Caki2 (cell line): ENCODE data around the gene RGS4. TPM values are rescaled to one million over a fixed set of nuclear protein-coding genes. Genes with fewer than 3 reads are reported as not detected.
A peak's percentile ranks its signal among the peaks of the same experiment; 100 is the strongest.

ENCODE experiments used
- DNase-seq: peaks from one replicate; pipeline ENCODE4 v3.0.0-alpha.2; 2015; ENCODE audit warnings: low read depth
- in situ Hi-C: cut with HindIII; loops from 2 replicates; pipeline ENCODE4 v1.10.0; 2016; ENCODE audit warnings: low sequenced_read_pairs, low pct_unique_long_range_greater_than_20kb, mixed read lengths
- total RNA-seq: library from RNA; depleted of rRNA; stranded (reverse); fragments of >200 nt; shearing (Covaris generic); gene quantifications from 2 replicates; pipeline ENCODE4 v1.2.3, GENCODE V29; 2014; ENCODE audit warnings: low replicate concordance

The RGS4 gene
- total RNA-seq, 1 experiment from 2014 or later = 2.8 TPM

DNA sequence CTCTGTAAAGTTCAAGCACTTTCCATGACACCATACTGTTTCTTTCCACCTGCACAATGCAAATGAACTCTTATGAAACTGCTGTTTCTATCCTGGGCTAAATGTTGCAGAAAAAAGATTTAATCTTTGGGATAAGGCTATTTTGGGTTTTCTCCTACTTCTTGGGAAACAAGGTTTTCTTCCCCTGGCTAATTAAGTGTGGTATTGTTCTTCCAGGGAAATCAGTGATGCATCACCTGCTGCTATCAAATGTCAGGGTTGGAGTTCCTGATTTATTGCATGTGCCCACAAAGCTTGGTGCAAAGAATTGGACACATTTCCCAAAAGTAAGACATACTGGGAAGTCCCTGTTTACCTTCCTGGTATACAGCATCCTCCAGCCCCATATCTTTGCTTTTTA lies 6.0 kb upstream of the RGS4 start:
- in situ Hi-C loops = no loop called here
- no peak for DNase-seq

DNA sequence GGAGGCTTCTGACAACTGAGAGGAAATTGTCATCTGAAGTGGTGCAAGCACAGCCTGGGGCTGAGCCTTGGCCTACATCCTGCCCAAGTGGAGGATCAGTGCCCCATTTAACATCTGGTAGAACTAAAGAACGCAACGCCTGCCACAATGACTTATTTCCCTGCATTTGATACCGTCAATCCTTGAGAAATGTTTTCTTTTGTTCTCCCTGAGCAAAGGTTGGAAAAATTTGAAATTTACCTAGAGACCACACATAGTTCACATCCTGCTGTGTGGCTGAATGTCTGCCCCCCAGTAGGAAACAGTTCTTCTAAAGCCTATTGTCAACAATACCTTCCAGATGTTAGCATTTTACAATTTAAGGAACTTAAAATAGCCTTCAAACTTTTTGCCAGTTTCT lies 5.6 kb upstream of the RGS4 start:
- in situ Hi-C loops = no loop called here

DNA sequence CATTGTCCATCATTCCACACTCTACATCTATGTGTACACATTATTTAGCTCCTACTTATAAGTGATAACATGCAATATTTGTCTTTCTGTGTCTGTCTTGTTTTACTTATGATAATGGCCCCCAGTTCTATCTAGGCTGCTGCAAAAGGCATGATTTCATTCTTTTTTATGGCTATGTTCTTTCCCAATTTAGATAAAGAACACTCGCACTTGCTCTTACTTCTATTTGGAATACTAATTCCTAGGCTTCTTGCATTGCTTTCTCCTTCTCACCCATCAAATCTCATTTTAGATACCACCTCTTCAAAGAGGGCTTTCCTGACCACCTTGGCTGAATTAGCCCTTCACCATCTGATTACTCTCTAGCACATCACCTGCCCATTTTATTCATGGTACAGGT lies 3.0 kb upstream of the RGS4 start:
- in situ Hi-C loops = no loop called here
- no peak for DNase-seq

More for the DNA sequence above, 5.6 kb upstream of the RGS4 start:
- no peak for DNase-seq

DNA sequence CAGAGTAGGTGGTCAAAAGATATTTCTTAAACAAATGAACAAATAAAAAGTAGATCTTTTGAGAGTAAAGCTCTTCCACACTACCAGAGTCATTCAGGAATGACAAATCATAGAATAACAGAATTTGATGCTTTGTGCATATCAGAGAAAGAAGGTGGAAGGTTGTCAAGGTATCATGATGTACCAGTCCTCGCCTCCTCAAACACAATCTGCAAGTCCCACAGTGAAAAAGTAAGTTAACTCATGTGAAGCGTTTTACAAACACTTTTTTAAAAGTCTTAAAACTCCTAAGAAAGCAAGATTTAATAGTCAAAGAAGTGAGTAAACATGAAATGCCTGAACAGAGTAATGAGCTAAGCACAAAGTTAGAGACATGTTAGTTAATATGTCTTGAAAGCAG lies 2.5 kb upstream of the RGS4 start:
- no peak for DNase-seq
- in situ Hi-C loops = no loop called here

DNA sequence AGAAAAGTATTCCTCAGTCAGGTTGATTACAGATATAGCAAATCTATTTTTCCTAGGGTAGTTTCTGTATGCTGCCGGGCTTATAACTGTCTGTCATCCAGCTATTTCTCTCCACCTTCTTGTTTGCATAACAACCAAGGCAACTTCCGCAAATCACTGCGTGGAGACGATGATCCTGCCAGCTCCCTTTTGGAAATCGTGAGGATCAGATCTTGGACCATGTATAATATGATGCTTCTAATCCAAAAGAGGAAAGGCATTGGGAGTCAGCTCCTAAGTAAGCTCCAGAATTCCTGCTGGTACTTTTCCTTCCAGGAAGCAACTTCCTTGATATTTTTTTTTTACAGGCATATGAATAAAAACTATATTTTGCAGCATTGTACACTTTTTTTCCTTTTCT lies 445 bp upstream of the RGS4 start:
- in situ Hi-C loops = no loop called here
- DNase-seq = no peak

DNA sequence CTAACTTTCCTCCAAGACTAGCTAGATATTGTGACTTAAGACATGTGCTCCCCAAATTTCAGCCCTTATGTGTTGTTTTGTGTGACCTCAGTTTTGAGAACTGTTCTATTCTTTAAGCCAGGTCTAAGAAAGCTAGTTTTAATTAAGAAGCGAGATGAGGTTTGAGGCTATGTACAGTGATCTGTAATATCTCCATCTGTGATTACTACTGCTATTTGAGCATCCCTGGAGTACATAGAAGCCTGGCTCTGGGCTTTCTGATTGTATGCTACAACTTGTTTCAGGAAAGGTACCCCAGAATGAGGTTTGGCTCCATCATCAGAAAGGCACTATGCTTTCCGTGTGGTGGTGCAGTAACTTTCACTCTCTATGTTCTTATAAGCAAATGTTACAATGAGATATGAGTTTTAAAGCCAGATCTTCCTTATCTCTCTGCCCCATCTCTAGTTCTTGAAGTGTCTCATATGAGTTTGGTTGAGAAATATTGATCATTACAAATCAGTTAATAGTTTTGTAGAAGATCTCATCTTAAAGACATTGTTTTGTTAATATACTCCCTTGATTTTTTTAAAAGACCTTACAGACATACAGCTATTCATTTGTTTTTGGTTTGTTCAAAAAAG lies 605 bp downstream of the RGS4 start:
- DNase-seq = no peak
- in situ Hi-C loops = no loop called here

DNA sequence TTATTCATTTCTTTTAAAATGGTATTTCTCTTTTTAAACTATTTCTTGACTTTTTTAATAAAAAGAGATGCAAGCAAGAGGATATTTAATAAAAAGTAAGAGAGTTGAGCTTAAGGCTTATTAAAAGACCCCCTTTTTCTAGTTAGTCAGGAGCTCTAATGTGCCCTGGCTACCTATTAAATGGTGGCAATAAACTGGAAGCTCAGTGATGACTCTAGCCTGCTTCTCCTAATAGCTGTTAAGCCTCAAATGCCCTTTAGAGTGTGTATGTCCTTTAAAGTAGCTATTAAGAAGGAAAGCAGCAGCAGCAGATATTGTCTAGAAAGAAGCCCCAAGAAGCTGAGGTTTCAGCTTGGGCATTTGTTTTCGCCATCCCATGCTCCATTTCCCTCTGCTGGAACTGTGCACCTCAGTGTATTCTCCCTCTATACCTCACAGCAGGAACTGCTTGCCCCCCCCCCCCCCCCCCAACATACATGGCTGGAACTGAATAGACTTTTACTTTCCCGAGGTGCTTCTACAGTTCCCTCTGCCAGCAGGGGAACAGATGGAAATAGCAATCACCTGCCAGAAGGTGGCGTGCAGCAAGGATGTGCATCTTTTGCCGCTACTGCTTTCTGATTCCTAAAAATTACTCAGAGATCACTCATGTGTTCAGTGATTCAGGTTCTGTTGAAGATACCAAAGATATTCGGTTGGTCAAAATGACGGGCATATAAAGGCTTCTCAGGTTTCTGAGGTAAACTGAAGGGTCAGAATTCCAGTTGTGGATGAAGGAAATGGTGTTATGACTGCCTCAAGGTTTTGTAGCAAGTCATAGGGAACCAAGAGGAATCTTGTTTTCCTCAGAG lies 2.5 kb downstream of the RGS4 start:
- peak; percentile 80 for DNase-seq
- in situ Hi-C loops = no loop called here

DNA sequence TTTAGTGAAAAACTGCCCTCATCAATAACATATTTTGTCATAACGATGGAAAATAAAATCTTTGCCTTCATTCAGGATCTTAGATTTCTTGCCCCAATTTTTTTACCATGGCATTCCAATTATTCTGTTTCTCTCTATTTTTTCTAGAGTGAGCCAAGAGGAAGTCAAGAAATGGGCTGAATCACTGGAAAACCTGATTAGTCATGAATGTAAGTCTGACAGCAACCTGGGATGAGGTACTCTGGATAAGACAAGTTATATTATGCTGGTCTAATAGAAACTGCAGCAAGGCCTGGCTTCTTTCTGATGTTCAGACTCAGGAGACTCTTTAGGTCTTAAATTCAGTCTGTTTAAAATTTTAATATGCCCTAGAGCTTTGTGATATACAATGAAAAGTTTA lies 3.5 kb downstream of the RGS4 start:
- in situ Hi-C loops = no loop called here
- DNase-seq = peak; percentile 19

DNA sequence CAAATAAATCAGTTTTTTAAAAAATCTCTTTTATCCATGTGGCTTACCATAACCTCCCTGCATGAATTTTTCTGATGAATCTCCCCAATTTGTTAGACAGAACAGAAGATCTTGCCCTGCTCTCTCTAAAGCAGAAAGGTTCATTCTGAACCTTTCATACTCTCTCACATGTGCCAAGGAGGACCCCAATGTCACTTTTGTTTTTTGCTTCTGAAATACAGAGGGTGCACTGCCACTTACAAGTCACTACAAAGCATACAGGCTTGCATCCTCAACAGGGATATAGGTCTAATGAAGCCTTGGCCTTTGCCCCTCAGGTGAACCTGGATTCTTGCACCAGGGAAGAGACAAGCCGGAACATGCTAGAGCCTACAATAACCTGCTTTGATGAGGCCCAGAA lies 4.8 kb downstream of the RGS4 start:
- in situ Hi-C loops = no loop called here
- no peak for DNase-seq

DNA sequence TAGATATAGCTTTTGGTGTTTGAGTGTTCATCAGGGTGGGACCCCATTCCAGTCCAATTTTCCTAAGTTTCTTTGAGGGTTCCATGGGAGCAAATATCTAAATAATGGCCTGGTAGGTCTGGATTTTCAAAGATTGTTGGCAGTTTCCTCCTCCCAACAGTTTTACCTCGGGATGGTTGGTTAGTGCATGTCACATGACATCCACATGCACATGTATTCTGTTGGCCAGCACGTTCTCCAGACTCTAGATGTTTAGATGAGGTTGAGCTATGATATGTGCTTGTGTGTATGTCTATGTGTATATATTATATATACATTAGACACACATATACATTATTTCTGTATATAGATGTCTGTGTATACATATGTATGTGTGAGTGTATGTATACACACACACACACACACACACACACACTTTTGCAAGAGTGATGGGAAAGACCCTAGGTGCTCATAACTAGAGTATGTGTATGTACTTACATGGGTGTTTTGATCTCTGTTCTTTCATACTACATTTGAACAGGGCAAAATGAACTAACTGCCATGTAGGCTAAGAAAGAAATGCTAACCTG lies 5.6 kb downstream of the RGS4 start:
- no peak for DNase-seq
- in situ Hi-C loops = no loop called here

DNA sequence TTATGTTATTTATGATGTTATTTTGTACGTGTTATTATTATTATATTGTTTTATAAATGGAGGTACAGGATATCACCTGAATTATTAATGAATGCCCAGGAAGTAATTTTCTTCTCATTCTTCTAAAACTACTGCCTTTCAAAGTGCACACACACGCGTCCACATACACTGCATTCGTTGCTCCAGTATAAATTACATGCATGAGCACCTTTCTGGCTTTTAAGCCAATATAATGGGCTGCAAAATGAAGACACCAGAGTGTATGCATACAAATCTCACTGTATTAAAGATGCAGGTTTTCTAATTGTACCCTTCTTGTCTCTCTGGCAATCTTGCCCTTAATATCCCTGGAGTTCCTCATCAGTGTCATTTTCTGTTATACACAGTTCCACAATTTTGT lies 6.9 kb downstream of the RGS4 start:
- no peak for DNase-seq
- in situ Hi-C loops = no loop called here

DNA sequence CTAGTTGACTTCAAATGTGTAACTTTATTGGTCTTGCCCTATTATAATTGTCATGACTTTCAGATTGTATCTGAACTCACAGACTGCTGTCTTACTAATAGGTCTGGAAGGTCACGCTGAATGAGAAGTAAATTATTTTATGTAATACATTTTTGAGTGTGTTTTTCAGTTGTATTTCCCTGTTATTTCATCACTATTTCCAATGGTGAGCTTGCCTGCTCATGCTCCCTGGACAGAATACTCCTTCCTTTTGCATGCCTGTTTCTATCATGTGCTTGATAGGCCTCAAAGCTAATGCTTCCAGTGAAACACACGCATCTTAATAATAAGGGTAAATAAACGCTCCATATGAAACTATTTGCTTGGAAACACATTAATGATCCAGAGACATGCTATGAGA lies 7.3 kb downstream of the RGS4 start:
- no peak for DNase-seq
- in situ Hi-C loops = no loop called here

DNA sequence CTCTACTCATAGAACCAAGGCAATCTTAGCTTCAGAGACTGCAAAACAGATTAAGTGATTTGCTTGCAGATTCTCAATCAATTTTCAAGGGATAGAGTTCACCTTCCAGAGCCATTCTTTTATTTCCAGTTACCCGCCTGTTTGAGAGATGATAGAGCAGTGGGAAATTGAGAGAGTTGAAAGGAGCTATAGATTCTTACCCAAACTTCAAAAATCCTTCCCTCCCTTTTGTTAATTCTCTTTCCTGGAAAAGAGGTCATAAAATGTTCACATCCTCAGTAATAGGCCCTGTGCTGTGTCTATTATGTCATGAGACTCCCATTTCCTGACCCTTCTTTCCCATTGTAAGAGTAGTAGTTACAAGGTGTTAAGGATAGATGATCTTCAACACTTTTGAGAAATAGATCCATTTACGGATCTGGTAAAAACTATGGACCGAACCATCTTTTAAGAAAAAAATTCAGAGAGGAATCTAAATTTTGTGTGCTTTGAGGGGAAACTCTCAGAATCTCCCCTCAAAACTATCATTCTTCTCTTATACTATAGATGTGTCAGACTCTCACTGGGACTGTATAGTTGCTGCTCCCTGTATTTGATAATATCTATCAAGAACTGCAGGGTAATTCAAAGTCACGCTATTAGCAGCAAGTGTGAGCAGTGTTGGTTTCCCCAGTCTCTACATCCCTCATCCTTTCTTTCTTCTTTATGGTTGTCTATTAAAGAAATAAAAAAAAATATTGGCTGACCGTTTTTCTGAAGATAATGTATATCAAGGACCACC lies 8.0 kb downstream of the RGS4 start:
- in situ Hi-C loops = no loop called here
- no peak for DNase-seq

DNA sequence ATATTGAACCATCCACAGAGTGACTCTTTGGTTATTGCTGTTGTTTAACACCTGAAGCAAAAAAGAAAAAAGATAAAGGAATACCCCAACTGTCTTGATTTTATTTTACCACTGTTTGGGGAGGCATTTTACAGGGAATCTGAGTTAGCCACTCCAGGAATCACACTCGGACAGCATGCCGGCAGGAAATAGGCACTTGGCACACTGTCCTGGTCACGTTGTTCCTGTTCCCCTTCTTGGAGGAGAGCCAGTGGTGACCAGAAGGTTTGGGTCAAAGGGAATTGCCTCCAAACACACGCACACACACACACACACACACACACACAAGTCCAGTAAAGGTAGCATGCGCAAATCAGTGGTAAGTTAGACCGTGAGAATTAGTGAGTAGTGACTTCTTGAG lies 13.8 kb downstream of the RGS4 start:
- in situ Hi-C loops = no loop called here
- DNase-seq = no peak

DNA sequence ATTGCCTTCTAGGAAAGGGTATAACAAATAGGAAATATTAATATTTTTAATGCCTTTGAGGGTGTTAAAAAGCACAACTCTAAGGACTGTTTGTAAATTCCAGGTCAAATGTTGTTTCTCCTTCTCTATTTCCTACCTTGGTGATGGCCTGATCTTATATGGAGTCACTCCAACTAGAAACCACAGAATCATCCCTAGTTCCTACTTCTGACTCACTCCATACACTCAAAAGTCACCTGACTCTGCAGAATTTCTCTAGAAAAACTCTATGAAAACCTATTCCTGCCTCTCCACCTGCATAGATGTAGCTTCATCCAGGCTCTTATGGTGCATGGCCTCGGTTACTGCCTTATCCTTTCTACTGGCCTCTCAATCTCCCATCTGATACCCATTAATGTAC lies 14.5 kb downstream of the RGS4 start:
- in situ Hi-C loops = no loop called here
- peak; percentile 18 for DNase-seq

DNA sequence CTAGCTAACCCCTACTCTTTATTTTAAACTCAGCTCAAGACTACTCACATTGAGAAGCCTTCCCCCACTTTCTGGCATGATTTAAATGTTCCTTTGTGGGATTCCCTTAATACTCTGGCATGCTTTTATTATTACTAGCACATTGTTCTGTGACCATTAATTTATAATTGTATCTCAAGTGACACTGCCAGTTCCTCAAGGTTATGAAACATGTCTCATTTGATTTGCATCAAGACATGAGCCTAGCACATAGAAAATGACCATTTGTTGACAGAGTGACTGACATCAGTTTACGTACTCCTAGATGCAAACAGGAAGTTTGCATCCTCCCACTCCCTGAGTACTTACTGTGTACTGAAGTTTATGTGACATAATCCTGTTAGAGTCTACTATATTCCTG lies 15.2 kb downstream of the RGS4 start:
- no peak for DNase-seq
- in situ Hi-C loops = no loop called here

DNA sequence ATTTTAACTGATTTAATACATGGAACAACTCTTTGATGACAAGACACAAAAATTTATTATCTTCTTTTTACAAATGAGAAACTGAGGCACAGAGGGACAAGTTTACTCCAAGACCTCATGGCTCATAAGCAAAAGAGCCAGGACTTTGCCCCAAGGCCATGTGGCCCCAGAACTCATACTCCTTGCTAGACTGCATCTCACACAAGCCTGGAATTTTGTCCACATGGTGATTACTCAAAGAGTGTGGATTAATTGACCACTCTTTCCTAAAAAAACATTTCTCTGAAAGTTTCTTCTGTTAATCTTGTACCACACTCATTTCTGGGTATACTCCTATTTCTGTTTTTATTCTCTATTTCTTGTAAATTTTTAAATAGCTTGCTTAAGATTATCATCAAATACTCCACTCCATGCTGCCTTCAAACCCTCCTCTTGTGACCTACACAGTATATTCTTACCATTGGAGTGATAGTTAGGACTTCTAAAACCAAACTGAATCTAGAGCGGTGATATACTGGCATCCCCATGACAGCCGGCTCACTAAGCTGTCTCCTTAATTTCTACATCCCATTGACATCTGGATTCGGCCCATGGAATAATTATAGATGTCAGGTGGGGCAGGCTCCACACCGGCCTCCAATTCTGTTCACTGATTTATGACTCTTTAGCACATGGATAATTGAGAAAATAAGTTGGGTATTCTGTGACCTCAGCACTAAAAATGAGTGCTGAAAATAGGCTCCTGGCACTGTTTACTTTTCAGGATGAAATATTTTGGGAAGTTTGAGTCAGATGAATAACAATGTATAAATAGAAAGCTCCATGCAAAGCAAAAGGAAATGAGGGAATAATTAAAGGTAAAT lies 16.1 kb downstream of the RGS4 start:
- in situ Hi-C loops = no loop called here
- no peak for DNase-seq

DNA sequence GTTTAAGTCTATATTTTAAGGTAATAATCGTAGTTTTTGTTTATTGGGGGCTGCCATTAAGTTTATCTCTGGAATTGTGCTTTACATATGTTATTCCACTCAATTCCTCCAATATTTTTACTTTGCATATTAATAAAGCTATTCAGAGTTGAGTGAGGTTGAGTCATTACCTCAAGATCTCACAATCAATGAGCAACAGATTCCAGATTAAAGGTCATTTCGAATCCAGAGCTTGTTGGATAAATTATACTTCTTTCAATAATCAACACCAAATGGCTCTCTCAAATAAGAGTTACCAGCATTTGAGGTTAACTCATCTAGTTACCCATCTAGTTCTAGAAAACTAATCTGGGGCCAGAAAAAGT lies 16.7 kb downstream of the RGS4 start:
- no peak for DNase-seq
- in situ Hi-C loops = no loop called here
